ENCODE data around the gene CLPTM1L. TPM values are rescaled to one million over a fixed set of nuclear protein-coding genes. Genes with fewer than 3 reads are reported as not detected.
A peak's percentile ranks its signal among the peaks of the same experiment; 100 is the strongest.

Gene CLPTM1L
- total RNA-seq, 2 experiments from 2014 or later = 47.2 to 47.4 TPM

DNA sequence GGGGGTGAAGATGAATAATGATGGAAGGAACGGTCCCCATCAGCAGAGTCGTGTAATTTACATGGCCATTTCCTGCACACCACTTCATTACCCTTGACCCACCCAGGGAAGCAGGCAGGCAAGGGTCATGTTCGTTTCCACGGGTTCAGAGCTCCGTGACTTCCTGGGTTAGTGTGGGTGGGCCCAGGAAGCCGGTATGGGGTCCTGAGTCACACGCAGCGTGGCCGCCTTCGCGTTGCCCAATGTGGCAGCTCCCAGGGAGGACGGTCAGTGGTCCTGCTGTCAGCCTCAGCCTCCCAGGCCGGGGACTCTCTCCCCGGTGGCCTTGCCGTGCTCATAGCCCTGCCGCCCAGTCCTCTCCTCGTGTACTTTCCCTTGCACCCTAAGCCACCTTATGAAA lies 44.9 kb downstream of the CLPTM1L start:
- no peak overlapping the region for H3K4me3 ChIP-seq (ENCODE audit: low read length)
- no peaks in the 10 kb centered on the region for H3K36me3 ChIP-seq (ENCODE audit: insufficient read depth, low read length)
- Mint-ChIP-seq H3K4me1 (ENCODE audit: low read depth) (peaks cover 4% of the 10 kb centered on the region), H3K4me3 (no peak overlapping the region), H3K9me3 (no peaks in the 10 kb centered on the region), H3K27ac (no peak overlapping the region), H3K36me3 (ENCODE audit: low read depth) (no peaks in the 10 kb centered on the region), H3K27me3 (no peaks in the 10 kb centered on the region)
- intact Hi-C loops (cut with DNase I, micrococcal nuclease) = loop anchor here in 1 of 2 experiments (2.0 to 10.0 kb wide), 2 partner anchors 13 to 45 kb away; partner anchors contain the start of gene CLPTM1L
- H3K27ac ChIP-seq (ENCODE audit: low read depth in 1 of 2, low read length in 2 of 2) = no peak overlapping the region
- DNase-seq (peak in 1 of 14 experiments; percentile 17), ATAC-seq (ENCODE audit: poor library complexity) (no peak)
- H3K27me3 ChIP-seq (ENCODE audit: control insufficient read depth in 1 of 2, insufficient read depth in 2 of 2, low read length in 2 of 2) = no peaks in the 10 kb centered on the region
- ChIA-PET CTCF (no interaction called here), POLR2A (interaction anchor here (2.2 kb wide), 1 partner anchor 16 kb away, joined by 8 read pairs; no protein-coding TSS in a partner anchor)
- TF ChIP-seq, protein P1, sequence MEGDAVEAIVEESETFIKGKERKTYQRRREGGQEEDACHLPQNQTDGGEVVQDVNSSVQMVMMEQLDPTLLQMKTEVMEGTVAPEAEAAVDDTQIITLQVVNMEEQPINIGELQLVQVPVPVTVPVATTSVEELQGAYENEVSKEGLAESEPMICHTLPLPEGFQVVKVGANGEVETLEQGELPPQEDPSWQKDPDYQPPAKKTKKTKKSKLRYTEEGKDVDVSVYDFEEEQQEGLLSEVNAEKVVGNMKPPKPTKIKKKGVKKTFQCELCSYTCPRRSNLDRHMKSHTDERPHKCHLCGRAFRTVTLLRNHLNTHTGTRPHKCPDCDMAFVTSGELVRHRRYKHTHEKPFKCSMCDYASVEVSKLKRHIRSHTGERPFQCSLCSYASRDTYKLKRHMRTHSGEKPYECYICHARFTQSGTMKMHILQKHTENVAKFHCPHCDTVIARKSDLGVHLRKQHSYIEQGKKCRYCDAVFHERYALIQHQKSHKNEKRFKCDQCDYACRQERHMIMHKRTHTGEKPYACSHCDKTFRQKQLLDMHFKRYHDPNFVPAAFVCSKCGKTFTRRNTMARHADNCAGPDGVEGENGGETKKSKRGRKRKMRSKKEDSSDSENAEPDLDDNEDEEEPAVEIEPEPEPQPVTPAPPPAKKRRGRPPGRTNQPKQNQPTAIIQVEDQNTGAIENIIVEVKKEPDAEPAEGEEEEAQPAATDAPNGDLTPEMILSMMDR (IDR thresholded peaks at IDR 0.05) = no peak
- peaks cover 6% of the 10 kb centered on the region for H3K4me1 ChIP-seq (ENCODE audit: insufficient read depth, low read length)
- no peaks in the 10 kb centered on the region for H3K9me3 ChIP-seq (ENCODE audit: control insufficient read depth in 1 of 2, insufficient read depth in 1 of 2, low read length in 2 of 2)

DNA sequence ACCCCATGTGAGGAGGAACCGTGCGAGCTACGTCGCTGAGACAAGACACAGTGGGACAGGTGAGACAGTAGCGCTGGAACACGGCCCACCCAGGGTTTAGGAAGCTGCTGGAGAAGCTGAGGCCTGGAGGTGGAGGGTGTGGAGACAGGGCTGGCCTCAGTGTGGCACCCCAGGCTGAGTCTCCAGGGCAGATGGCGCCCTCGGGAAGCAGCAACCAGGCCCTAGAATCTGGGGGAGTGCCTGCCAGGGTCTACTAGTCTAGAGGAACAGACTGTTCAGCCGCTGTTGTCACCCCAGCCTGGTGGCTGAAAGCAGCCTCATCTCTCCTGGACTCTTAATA lies 45.4 kb downstream of the CLPTM1L start:
- ATAC-seq (ENCODE audit: poor library complexity) (no peak), DNase-seq (peak in 3 of 14 experiments; percentile 3 to 31 (median 21))
- Mint-ChIP-seq H3K36me3 (ENCODE audit: low read depth) (no peaks in the 10 kb centered on the region), H3K4me1 (ENCODE audit: low read depth) (peaks cover 4% of the 10 kb centered on the region), H3K27ac (no peak overlapping the region), H3K9me3 (no peaks in the 10 kb centered on the region), H3K4me3 (no peak overlapping the region), H3K27me3 (no peaks in the 10 kb centered on the region)
- no peak overlapping the region for H3K4me3 ChIP-seq (ENCODE audit: low read length)
- H3K27me3 ChIP-seq (ENCODE audit: control insufficient read depth in 1 of 2, insufficient read depth in 2 of 2, low read length in 2 of 2) = no peaks in the 10 kb centered on the region
- H3K27ac ChIP-seq (ENCODE audit: low read depth in 1 of 2, low read length in 2 of 2) = no peak overlapping the region
- CTCF ChIA-PET = no interaction called here
- peaks cover 7% of the 10 kb centered on the region for H3K4me1 ChIP-seq (ENCODE audit: insufficient read depth, low read length)
- intact Hi-C loops (cut with DNase I, micrococcal nuclease) = loop anchor here in 1 of 2 experiments (2.0 to 10.0 kb wide), 2 partner anchors 13 to 45 kb away; partner anchors contain the start of gene CLPTM1L
- H3K9me3 ChIP-seq (ENCODE audit: control insufficient read depth in 1 of 2, insufficient read depth in 1 of 2, low read length in 2 of 2) = no peaks in the 10 kb centered on the region
- H3K36me3 ChIP-seq (ENCODE audit: insufficient read depth, low read length) = no peaks in the 10 kb centered on the region
- POLR2A ChIA-PET = no interaction called here
- TF ChIP-seq, protein P1 (IDR thresholded peaks at IDR 0.05) = no peak

DNA sequence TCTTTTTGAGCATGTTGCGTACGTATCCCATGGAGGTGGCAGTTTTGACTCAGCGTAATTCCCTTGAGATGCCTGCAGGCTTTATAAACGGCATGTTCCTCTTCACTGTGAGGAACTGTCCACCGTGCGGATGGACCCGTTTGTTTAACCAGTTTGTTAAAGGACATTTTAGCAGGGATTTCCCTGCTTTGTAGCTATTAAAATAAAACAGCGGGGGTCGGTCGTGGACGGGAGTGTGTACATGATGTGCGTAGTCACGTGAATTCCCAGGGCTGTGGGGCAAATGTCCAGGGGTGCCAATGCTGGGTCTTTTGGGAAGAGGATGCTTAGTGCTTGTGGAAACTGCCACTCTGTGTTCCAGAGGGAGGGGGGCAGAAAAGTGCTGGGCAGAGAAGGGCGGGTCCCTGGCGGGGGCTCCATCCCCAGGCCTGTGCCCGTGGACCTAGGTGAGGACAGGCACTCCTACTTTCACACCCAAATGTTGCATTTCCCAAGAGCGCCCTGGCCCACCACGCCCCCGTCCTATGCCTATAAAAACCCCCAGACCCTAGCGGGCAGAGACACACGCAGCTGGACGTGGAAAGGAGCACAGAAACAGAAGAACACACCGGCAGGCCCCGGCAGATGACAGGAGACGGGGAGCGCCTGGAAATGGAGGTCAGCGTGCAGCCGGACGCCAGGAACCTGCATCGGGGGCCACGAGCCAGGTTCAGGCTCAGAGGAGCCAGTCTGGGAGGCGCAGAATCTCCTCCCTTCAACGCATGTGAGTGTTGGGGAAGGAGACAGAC lies 46.0 kb downstream of the CLPTM1L start:
- Histone ChIP-seq H3K36me3 (ENCODE audit: insufficient read depth, low read length) (no peaks in the 10 kb centered on the region), H3K4me1 (ENCODE audit: insufficient read depth, low read length) (peaks cover 13% of the 10 kb centered on the region), H3K27ac (ENCODE audit: low read depth in 1 of 2, low read length in 2 of 2) (no peak overlapping the region), H3K27me3 (ENCODE audit: control insufficient read depth in 1 of 2, insufficient read depth in 2 of 2, low read length in 2 of 2) (no peaks in the 10 kb centered on the region), H3K4me3 (ENCODE audit: low read length) (no peak overlapping the region), H3K9me3 (ENCODE audit: control insufficient read depth in 1 of 2, insufficient read depth in 1 of 2, low read length in 2 of 2) (no peaks in the 10 kb centered on the region)
- POLR2A ChIA-PET = no interaction called here
- CTCF ChIA-PET = no interaction called here
- DNase-seq = peak in 1 of 14 experiments; percentile 17
- intact Hi-C loops (cut with DNase I, micrococcal nuclease) = loop anchor here in 1 of 2 experiments (2.0 to 10.0 kb wide), 2 partner anchors 14 to 46 kb away; partner anchors contain the start of gene CLPTM1L
- Mint-ChIP-seq H3K4me1 (ENCODE audit: low read depth) (peaks cover 4% of the 10 kb centered on the region), H3K9me3 (no peaks in the 10 kb centered on the region), H3K27ac (no peak overlapping the region), H3K36me3 (ENCODE audit: low read depth) (no peaks in the 10 kb centered on the region), H3K4me3 (no peak overlapping the region), H3K27me3 (no peaks in the 10 kb centered on the region)
- TF ChIP-seq, protein P1 (IDR thresholded peaks at IDR 0.05) = no peak
- ATAC-seq (ENCODE audit: poor library complexity) = no peak
